IPS DF 19.7 (cell line): ENCODE measurements around the gene AMBRA1.

Experiments
- DNase-seq: peaks from one replicate; pipeline ENCODE4 v3.0.0-alpha.2; 2013; ENCODE audit warnings: low read depth, low spot score

The AMBRA1 gene

DNA sequence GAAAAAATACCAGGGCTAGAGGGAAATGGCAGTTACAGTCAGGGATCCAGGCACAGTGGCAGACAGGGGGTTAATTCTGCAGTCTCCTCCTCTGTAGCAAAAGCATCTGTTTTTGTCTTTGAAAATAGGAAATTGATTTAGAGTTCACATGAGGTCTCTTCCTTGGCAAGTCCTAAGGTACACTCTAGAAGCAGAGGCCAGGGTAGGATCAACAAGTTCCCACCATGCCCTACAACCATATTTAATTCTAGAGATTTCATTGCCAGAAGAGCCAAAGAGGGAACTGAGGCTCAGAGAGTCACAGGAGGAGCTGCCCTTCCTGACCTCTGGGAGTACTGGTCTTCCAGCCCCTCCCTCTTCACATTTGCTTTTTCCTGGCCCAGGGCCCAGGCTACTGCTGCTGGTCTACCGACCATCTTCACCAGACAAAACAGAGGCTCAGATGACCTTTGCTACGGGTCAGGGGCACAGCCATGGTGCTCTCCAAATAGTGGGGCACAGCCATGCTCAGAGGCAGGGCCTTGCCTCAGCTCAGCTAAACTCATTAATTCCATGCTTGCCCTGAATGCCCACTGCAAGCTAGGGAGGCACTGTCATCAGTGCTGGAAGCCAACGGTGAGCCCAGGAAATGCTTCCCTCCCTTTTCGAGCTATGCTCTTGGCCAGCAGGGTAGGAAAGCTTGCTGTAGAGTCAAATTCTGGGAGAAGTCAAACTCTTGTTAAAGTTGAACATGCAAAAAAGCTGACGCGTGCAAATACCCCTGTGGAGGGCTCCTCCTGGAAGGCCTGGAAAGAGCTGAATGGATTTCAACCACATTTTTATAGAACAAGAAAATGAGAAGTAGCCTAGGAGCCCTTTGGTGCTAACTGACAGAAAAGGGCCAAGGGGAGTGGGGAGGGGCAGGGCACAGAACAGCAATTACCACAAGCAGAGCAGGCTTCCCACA, 190.6 kb downstream of the AMBRA1 start:
- DNase-seq: no peak

DNA sequence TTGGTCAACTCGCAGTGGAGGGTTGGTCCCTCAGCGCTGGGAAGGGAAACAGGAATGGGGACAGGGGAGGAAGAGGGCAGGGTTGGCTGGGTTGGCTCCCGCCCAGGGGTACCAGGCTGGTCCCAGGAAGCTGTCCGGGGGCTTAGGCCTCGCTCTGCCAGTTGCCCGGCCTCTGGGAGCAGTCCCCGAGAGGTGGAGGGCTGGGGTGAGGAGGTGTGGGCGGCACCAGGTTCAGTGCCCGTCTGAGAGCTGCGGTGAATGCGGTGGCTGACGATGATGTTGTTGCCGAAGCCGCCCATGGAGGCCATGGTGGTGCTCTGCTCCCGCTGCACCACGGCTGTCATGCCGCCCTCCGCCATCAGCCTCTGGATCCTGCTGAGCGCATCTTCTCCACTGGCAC, 196.3 kb downstream of the AMBRA1 start:
- no peak for DNase-seq

- DNase-seq: no peak
These were observed 200.1 kb downstream of the AMBRA1 start for GRCh38 chr11:46393759-46394158.

GRCh38 chr11:46393231-46393616, 200.6 kb downstream of the AMBRA1 start:
- no peak for DNase-seq

DNA sequence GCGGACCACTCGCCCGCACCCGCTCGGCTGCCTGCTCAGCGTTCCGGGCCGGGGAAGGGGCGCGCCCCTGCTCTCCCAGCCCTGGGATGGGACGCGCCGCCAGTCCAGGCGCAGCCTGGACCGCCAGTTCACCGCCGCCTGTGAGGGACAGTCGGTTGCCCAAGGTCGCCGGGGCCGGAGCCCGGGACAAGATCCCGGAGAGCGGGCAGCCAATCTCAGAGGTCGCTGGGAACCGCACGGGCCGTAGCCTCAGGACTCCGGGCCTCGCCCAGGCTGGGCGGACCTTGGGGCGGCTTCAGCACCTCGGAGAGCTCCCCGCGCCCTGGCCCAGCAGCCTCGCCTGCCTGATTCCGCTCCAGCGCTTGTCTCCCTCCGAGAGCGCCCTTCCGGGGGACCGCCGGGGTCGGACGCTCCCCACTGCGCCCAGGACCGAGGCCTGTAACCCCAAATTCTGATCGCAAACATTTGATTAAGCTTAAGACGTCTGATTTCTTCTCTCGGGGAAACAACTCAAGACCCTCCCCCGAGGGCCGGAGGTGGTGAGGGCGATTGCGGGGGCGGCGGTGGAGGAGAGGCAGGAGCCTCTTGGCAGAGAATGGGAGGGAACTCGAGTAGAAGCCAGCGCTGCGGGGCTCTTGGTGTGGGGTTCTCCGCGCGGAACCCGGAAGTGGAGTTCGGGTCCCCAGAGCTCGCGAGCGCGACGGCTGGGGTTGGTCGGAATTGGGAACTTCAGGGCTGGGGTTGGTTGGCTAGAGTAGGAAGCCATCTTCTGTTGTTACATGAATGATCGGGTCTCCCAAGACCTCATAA, 201.2 kb downstream of the AMBRA1 start:
- no peak for DNase-seq

GRCh38 chr11:46391578-46392420, 202.0 kb downstream of the AMBRA1 start, which contains the start of gene CHRM4:
CHRM4 (minus strand) TSS chr11:46391776; CDS start chr11:46386557, 5,219 bp downstream.
- no peak for DNase-seq

DNA sequence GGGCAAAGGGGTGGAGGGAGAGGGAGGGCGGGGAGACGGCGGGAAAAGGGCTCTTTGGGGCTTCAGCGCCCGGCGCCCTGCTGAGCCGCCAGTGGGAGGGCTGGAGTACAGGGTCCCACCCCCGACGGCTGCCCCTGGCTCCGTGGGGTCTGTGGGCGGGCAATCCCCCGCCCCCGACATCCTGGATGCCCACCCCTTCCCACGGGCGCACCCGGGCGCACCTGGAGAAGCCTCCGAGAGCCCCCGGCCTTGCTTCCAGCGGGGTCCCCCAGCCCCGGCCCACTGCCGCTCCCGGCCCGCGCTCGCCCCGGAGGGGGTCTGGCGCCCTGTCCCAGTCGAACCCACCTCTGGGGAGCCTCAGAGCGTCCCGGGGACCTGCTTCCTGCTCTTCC, 202.6 kb downstream of the AMBRA1 start:
- no peak for DNase-seq

DNA sequence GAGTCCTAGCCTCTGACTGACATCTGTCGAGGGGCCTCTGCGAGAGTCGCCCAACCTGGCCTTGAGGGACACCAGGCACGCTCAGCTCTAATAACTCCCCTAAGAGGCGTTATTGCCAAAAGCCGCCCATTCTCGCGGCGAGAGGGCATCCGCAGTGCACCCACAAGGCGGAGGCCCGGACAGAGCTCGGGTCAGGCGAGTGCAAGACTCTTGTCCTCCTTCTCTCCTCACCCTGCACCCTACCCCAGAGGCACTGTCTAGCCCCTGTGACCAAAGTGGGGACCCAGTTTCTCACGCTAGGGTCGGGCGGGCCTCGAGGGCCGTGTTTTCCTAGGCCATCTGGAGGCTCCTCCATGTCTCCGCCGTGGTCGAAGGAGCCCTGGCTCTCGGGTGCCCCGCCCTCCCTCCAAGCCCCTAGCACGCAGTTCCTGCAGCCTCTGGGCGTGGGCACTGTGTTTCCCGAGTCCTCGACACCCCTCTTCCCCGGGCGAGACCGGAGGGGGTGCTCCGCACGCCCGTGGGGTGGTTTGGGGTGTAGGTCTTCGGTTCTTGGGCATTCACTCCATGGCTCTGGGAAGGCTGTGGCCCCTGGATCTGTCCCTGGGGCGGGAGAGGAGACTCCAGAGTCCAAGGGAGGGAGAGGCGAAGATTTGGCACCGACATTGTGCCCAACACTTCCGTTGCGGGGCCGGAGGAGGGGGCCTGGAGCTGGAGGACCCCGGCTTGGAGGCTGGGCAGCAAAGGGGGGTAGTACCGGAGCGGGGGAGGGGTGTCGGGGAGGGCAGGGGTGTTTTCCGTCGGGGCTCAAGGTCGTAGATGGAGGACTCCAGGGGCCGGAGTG, 203.3 kb downstream of the AMBRA1 start:
- DNase-seq: no peak

GRCh38 chr11:46389450-46390330, 204.1 kb downstream of the AMBRA1 start:
- no peak for DNase-seq

GRCh38 chr11:46388619-46389449, 205.0 kb downstream of the AMBRA1 start:
- no peak for DNase-seq

- no peak for DNase-seq
These were observed 205.8 kb downstream of the AMBRA1 start for GRCh38 chr11:46387919-46388618.

DNA sequence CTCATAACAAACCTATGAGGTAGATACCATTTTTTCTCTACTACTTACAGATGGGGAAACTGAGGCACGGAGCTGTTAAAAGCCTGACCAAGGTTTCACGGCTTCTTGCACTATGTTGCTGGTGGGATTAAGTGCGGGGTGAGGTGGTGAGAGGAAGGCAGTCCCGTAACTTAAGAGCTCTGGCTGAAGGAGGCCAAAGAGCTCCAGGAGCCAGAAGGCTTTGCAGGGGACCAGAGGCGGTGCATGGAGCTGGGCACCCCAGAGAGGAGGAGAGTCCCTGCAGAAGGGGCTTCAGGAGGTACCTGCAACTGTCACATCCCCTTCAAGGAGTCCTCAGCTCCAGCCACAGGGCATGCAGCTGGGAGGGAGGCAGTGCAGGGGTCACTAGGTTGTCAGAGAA, 206.4 kb downstream of the AMBRA1 start:
- DNase-seq: no peak

DNA sequence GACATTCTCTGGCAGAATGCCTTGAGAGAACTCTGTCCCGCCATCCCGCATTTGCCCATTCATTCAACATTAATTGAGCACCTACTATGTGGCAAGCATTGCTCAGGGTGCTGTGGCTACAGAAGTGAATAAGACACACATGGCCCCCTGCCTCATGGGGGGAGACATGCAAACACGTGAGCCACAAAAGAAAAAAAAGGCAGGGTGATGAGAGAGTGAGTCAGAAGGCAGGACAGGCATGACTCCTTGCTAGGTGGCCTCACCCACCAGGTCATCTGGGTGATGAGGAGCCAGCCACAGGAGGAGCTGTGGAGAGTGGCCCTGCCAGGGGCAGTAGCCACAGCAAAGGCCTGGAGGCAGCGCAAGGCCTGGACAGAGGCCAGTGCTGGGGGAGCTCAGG, 207.1 kb downstream of the AMBRA1 start:
- DNase-seq: no peak

- no peak for DNase-seq
These were observed 207.7 kb downstream of the AMBRA1 start for GRCh38 chr11:46386005-46386578.

DNA sequence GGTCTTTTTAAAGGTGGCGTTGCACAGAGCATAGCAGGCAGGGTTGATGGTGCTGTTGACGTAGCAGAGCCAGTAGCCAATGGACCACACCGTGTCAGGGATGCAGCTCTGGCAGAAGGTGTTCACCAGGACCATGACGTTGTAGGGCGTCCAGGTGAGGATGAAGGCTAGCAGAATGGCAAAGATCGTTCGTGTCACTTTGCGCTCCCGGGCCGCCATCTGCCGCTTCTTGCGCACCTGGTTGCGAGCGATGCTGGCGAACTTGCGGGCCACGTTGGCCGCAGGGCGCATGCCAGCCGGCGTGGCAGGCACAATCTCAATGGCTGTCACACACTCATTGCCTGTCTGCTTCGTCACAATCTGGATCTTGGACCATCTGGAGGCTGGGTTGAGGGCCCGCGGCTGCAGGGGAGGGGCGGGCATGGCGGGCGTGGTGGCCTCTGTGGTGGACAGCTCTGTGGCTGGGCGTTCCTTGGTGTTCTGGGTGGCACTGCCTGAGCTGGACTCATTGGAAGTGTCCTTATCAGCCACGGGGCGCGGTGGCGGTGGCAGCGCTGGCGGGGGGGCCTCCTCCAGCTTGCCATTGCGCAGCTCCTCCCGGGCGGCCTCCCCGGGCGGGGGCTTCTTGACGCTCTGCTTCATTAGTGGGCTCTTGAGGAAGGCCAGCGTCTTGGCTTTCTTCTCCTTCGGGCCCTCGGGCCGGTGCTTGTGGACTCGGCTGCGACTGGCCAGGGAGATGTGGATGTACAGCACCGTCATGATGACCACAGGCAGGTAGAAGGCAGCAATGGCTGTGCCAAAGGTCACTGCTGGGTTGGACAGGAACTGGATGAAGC, 208.4 kb downstream of the AMBRA1 start:
- DNase-seq: no peak

- DNase-seq: no peak
These were observed 209.7 kb downstream of the AMBRA1 start for GRCh38 chr11:46383974-46384701.
